Endodermal cell (in vitro differentiated cells): Measurements from ENCODE around the gene YWHAG. TPM values are rescaled to one million over a fixed set of nuclear protein-coding genes. Genes with fewer than 3 reads are reported as not detected.

Experiments
- DNase-seq: peaks from one replicate; pipeline ENCODE4 v3.0.0-alpha.2; 2017
- H3K27ac ChIP-seq: 2 replicates; pipeline ENCODE4 v1.5.1; 2013; ENCODE audit warnings: mild to moderate bottlenecking, low read depth, low read length, moderate library complexity
- H3K27me3 ChIP-seq: 2 replicates; pipeline ENCODE4 v1.6.1; 2013; ENCODE audit warnings: mild to moderate bottlenecking, low read length, moderate library complexity; ENCODE audit not compliant: insufficient read depth, control insufficient read depth, poor library complexity, severe bottlenecking
- H3K36me3 ChIP-seq: 2 replicates; pipeline ENCODE4 v1.7.0; 2013; ENCODE audit warnings: mild to moderate bottlenecking, low read length, moderate library complexity; ENCODE audit not compliant: control insufficient read depth, insufficient read depth
- H3K4me1 ChIP-seq: one replicate; pipeline ENCODE4 v1.7.0; 2013; ENCODE audit warnings: low read length; ENCODE audit not compliant: control insufficient read depth, insufficient read depth
- H3K4me3 ChIP-seq: 2 replicates; pipeline ENCODE4 v1.5.1; 2013; ENCODE audit warnings: mild to moderate bottlenecking, low read length, moderate library complexity
- H3K9ac ChIP-seq: 2 replicates; pipeline ENCODE4 v1.6.1; 2013; ENCODE audit warnings: mild to moderate bottlenecking, low read length, moderate library complexity; ENCODE audit not compliant: poor library complexity, severe bottlenecking; ENCODE audit errors: extremely low read depth
- H3K9me3 ChIP-seq: 2 replicates; pipeline ENCODE4 v1.6.1; 2013; ENCODE audit warnings: mild to moderate bottlenecking, low read length, moderate library complexity; ENCODE audit not compliant: control insufficient read depth
- H3K27ac Mint-ChIP-seq: 2 replicates; pipeline ENCODE4 v1.8.0; 2020; ENCODE audit warnings: mixed read lengths
- H3K27me3 Mint-ChIP-seq: 2 replicates; pipeline ENCODE4 v1.8.0; 2021; ENCODE audit warnings: mild to moderate bottlenecking, mixed read lengths; ENCODE audit not compliant: insufficient read depth
- H3K36me3 Mint-ChIP-seq: 2 replicates; pipeline ENCODE4 v1.8.0; 2020; ENCODE audit warnings: low read depth, mixed read lengths
- H3K4me1 Mint-ChIP-seq: 2 replicates; pipeline ENCODE4 v1.8.0; 2020; ENCODE audit warnings: mixed read lengths
- H3K4me3 Mint-ChIP-seq: 2 replicates; pipeline ENCODE4 v1.8.0; 2020; ENCODE audit warnings: mild to moderate bottlenecking, moderate library complexity, mixed read lengths
- H3K9me3 Mint-ChIP-seq: 2 replicates; pipeline ENCODE4 v1.8.0; 2020; ENCODE audit warnings: mild to moderate bottlenecking, mixed read lengths
- WGBS, 2 experiments: methylation state at CpG; one replicate each; pipeline versions ENCODE4 v1.1.5 to v1.1.7; 2013; ENCODE audit warnings: missing lambda C conversion rate in 2 of 2, mixed read lengths in 1 of 2; ENCODE audit not compliant: insufficient coverage in 1 of 2, insufficient read length in 1 of 2; 5-methylcytosine and 5-hydroxymethylcytosine counted together
- total RNA-seq, 2 donors: library from RNA; stranded (reverse); fragmentation: NEBNext Ultra II Directional in 1 of 2; extraction: Animal tissue kit (Norgen Biotek cat#: 25700) in 1 of 2; gene quantifications; 2 replicates in 1 of 2; 3 replicates in 1 of 2; pipeline ENCODE4 v1.2.1, GENCODE V29; 2021
- TF ChIP-seq, protein P1 (sequence below): fragments of 200-600 bp; sonication (generic); conservative IDR thresholded peaks from 2 replicates; pipeline ENCODE4 v1.5.0; 2021; ENCODE audit warnings: antibody characterized with exemption, mild to moderate bottlenecking

The YWHAG gene
- total RNA-seq, 2 donors from 2014 or later: 148 TPM

DNA sequence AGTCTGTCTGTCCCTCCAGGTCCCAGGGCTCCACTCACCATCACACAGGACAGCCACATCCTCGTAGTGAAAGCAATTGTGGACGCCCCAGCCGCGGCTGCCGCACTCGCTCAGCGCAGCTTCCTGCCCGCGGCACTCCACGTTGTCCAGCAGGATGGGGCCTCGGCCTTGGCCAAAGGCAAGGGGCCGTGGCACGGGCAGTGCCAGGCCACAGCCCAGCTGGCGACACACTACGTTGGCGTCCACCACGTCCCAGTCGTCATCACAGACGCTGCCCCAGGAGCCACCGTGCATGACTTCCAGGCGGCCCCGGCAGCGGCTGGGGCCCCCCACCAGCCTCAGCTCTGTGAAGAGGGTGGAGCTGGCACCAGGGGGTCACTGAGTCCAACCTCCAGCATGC is 41.5 kb upstream of the YWHAG start:
- Mint-ChIP-seq H3K27me3 (peaks cover 8% of the 10 kb centered on the region), H3K36me3 (peaks cover 5% of the 10 kb centered on the region), H3K4me3 (no peak overlapping the region), H3K4me1 (peaks cover 11% of the 10 kb centered on the region), H3K27ac (no peak overlapping the region), H3K9me3 (no peaks in the 10 kb centered on the region)
- H3K4me3 ChIP-seq: no peak overlapping the region
- no peak overlapping the region for H3K27ac ChIP-seq
- TF ChIP-seq, protein P1, sequence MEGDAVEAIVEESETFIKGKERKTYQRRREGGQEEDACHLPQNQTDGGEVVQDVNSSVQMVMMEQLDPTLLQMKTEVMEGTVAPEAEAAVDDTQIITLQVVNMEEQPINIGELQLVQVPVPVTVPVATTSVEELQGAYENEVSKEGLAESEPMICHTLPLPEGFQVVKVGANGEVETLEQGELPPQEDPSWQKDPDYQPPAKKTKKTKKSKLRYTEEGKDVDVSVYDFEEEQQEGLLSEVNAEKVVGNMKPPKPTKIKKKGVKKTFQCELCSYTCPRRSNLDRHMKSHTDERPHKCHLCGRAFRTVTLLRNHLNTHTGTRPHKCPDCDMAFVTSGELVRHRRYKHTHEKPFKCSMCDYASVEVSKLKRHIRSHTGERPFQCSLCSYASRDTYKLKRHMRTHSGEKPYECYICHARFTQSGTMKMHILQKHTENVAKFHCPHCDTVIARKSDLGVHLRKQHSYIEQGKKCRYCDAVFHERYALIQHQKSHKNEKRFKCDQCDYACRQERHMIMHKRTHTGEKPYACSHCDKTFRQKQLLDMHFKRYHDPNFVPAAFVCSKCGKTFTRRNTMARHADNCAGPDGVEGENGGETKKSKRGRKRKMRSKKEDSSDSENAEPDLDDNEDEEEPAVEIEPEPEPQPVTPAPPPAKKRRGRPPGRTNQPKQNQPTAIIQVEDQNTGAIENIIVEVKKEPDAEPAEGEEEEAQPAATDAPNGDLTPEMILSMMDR: no peak
- H3K9me3 ChIP-seq: no peaks in the 10 kb centered on the region
- no peak for DNase-seq
- H3K9ac ChIP-seq: no peak overlapping the region
- WGBS, 2 experiments: 95 to 96% methylated on average over 21 to 23 of the region's 23 CpGs
- no peaks in the 10 kb centered on the region for H3K27me3 ChIP-seq
- no peaks in the 10 kb centered on the region for H3K36me3 ChIP-seq
- no peaks in the 10 kb centered on the region for H3K4me1 ChIP-seq

DNA sequence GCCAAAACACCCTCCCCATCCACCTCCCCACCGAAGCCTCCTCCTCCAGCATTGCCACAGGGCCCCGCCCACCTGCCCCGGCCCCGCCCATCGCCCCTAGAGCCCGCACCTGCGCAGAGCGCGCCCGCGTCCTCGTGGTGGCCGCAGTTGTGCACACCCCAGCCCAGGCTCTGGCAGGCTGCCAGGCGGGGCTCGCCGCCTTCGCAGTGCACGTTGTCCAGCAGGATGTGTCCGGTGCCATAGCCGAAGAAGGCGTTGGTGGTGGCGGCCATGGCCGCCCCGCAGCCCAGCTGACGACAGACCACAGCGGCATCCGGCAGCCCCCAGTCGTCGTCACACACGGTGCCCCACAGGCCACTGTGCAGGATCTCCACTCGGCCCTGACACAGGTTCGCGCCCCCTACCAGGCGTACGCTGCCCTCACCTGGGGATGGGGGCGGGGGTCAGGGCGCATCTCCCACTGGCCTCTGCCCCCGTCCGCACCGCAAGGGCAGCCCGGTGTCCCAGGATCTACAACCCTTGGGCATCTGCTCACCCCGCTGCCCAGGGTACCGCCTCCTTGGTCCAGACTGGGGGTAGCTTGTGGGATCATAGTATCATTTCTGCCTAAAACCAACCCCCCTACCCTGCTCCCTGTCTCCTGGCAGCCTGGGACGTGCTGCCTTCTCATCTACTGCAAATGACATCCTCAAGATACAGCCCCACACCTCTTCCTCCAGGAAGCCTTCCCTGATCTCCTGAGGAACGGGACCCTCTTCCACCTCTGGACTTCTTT is 38.8 kb upstream of the YWHAG start:
- H3K27ac ChIP-seq: no peak overlapping the region
- TF ChIP-seq, protein P1: no peak
- Mint-ChIP-seq H3K36me3 (peaks cover 1% of the 10 kb centered on the region), H3K27ac (no peak overlapping the region), H3K4me3 (no peak overlapping the region), H3K9me3 (no peaks in the 10 kb centered on the region), H3K27me3 (peaks cover 8% of the 10 kb centered on the region), H3K4me1 (peaks cover 12% of the 10 kb centered on the region)
- WGBS, 2 experiments: 85 to 91% methylated on average over 27 to 45 of the region's 45 CpGs
- H3K4me3 ChIP-seq: no peak overlapping the region
- no peaks in the 10 kb centered on the region for H3K9me3 ChIP-seq
- H3K27me3 ChIP-seq: no peaks in the 10 kb centered on the region
- no peaks in the 10 kb centered on the region for H3K4me1 ChIP-seq
- no peaks in the 10 kb centered on the region for H3K36me3 ChIP-seq
- peak; percentile 93 for DNase-seq
- H3K9ac ChIP-seq: no peak overlapping the region

DNA sequence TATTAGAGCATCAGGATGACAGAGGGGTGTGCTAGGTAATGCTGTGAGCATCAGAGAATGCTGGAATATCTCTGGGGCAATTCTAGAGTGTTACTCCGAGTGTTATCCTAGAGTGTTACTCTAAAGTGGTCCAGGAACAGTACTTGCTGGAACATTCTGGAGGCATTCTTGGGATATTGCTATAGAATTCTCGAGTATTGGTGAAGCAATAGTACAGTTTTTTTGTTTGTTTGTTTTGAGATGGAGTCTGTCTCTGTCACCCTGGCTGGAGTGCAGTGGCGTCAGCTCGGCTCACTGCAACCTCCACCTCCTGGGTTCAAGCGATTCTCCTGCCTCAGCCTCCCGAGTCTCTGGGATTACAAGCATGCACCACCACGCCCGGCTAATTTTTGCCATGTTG is 38.1 kb upstream of the YWHAG start:
- H3K4me3 Mint-ChIP-seq: no peak overlapping the region
- peaks cover under 1% of the 10 kb centered on the region for H3K36me3 Mint-ChIP-seq
- no peaks in the 10 kb centered on the region for H3K9me3 Mint-ChIP-seq
- Histone ChIP-seq H3K9ac (no peak overlapping the region), H3K36me3 (no peaks in the 10 kb centered on the region), H3K27ac (no peak overlapping the region), H3K27me3 (no peaks in the 10 kb centered on the region), H3K4me3 (no peak overlapping the region), H3K4me1 (no peaks in the 10 kb centered on the region), H3K9me3 (no peaks in the 10 kb centered on the region)
- 90 to 93% methylated on average over 4 to 8 of the region's 8 CpGs for WGBS, 2 experiments
- H3K27ac Mint-ChIP-seq: no peak overlapping the region
- peaks cover 14% of the 10 kb centered on the region for H3K4me1 Mint-ChIP-seq
- H3K27me3 Mint-ChIP-seq: peaks cover 8% of the 10 kb centered on the region
- TF ChIP-seq, protein P1: no peak
- DNase-seq: no peak
